HL-60 (cell line): ENCODE results near the gene BCL10.

Experiments used
- DNase-seq, 2 experiments: peaks; one replicate each; pipeline ENCODE4 v3.0.0-alpha.2; 2010 to 2020; ENCODE audit warnings: low read depth in 1 of 2, low spot score in 1 of 2
- H3K27ac ChIP-seq: fragments of 250-450 bp; sonication (Bioruptor Pico); replicated peaks from 2 replicates; pipeline ENCODE4 v1.5.1; 2020; ENCODE audit warnings: mild to moderate bottlenecking, moderate library complexity
- H3K27me3 ChIP-seq: fragments of 250-450 bp; sonication (Bioruptor Pico); 2 replicates; pipeline ENCODE4 v1.5.1; 2021; ENCODE audit warnings: mild to moderate bottlenecking, moderate library complexity; ENCODE audit not compliant: insufficient read depth, poor library complexity, severe bottlenecking
- H3K4me3 ChIP-seq: replicated peaks from 2 replicates; pipeline ENCODE4 v1.5.1; 2011; ENCODE audit warnings: mild to moderate bottlenecking, control low read depth, low read length; ENCODE audit not compliant: insufficient read depth
- GABPA ChIP-seq: IDR thresholded peaks from 2 replicates; pipeline ENCODE4 v1.6.1; 2012; ENCODE audit warnings: low read depth
- POLR2AphosphoS5 ChIP-seq: IDR thresholded peaks from 2 replicates; pipeline ENCODE4 v1.6.1; 2012; ENCODE audit warnings: low read depth
- REST ChIP-seq: IDR thresholded peaks from 2 replicates; pipeline ENCODE4 v1.6.1; 2012; ENCODE audit warnings: low read depth; ENCODE audit not compliant: insufficient replicate concordance
- SPI1 ChIP-seq: IDR thresholded peaks from 2 replicates; pipeline ENCODE4 v1.6.1; 2012; ENCODE audit warnings: low read depth, mild to moderate bottlenecking, borderline replicate concordance
- TF ChIP-seq, protein P1 (sequence below): IDR thresholded peaks from one replicate; pipeline ENCODE4 v1.5.1; 2011; ENCODE audit warnings: low read length, control low read depth, inconsistent platforms; ENCODE audit not compliant: insufficient read depth

Gene BCL10

GRCh38 chr1:85245456-85245855 is 31.0 kb downstream of the BCL10 start:
- no peaks in the 10 kb centered on the region for H3K27me3 ChIP-seq
- DNase-seq: no peak
- TF ChIP-seq GABPA (no peak), POLR2AphosphoS5 (no peak), SPI1 (no peak), REST (no peak)
- TF ChIP-seq, protein P1, sequence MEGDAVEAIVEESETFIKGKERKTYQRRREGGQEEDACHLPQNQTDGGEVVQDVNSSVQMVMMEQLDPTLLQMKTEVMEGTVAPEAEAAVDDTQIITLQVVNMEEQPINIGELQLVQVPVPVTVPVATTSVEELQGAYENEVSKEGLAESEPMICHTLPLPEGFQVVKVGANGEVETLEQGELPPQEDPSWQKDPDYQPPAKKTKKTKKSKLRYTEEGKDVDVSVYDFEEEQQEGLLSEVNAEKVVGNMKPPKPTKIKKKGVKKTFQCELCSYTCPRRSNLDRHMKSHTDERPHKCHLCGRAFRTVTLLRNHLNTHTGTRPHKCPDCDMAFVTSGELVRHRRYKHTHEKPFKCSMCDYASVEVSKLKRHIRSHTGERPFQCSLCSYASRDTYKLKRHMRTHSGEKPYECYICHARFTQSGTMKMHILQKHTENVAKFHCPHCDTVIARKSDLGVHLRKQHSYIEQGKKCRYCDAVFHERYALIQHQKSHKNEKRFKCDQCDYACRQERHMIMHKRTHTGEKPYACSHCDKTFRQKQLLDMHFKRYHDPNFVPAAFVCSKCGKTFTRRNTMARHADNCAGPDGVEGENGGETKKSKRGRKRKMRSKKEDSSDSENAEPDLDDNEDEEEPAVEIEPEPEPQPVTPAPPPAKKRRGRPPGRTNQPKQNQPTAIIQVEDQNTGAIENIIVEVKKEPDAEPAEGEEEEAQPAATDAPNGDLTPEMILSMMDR: no peak
- no peak overlapping the region for H3K27ac ChIP-seq
- no peak overlapping the region for H3K4me3 ChIP-seq

- H3K27me3 ChIP-seq: no peaks in the 10 kb centered on the region
- no peak for TF ChIP-seq GABPA
- TF ChIP-seq REST: no peak
- TF ChIP-seq, protein P1: no peak
- TF ChIP-seq POLR2AphosphoS5: no peak
- TF ChIP-seq SPI1: no peak
- H3K27ac ChIP-seq: no peak overlapping the region
- no peak overlapping the region for H3K4me3 ChIP-seq
- no peak for DNase-seq
Measured at GRCh38 chr1:85244271-85245061, 32.0 kb downstream of the BCL10 start.

- no peak for DNase-seq
- no peak overlapping the region for H3K27ac ChIP-seq
- H3K4me3 ChIP-seq: no peak overlapping the region
- no peaks in the 10 kb centered on the region for H3K27me3 ChIP-seq
- TF ChIP-seq REST: no peak
- TF ChIP-seq GABPA: no peak
- TF ChIP-seq POLR2AphosphoS5: no peak
- TF ChIP-seq, protein P1: no peak
- TF ChIP-seq SPI1: no peak
Measured at GRCh38 chr1:85243372-85243771, 33.1 kb downstream of the BCL10 start.
